Measurements from ENCODE around the gene DBET.
"Not testable (repeated sequence)": the region's sequence is repeated elsewhere in the genome, so short reads cannot be mapped to it uniquely, and the experiment has no call there.

DBET gene

GRCh38 chr4:190106191-190106590 is 41.9 kb downstream of the DBET start:
- not testable (repeated sequence) for H3K36me3 ChIP-seq (replicated peaks in 1 of 2; ENCODE audit: control insufficient read depth in 2 of 2, insufficient read depth in 2 of 2, low read length in 2 of 2); DNase-seq (ENCODE audit: low spot score); H2BK12ac ChIP-seq (ENCODE audit: low read length); H3K23ac ChIP-seq (ENCODE audit: low read depth, low read length, poor library complexity); H2BK15ac ChIP-seq (ENCODE audit: low read length); H3K79me1 ChIP-seq (ENCODE audit: low read depth, low read length); H2AK5ac ChIP-seq (ENCODE audit: low read depth, low read length); H3K4ac ChIP-seq (ENCODE audit: low read length); H3K27me3 ChIP-seq (ENCODE audit: control insufficient read depth in 3 of 3, insufficient read depth in 3 of 3, low read depth in 1 of 3, low read length in 3 of 3); H2BK120ac ChIP-seq (ENCODE audit: low read depth, low read length); H4K91ac ChIP-seq (ENCODE audit: low read depth, low read length, poor library complexity); H3K4me1 ChIP-seq (ENCODE audit: control insufficient read depth in 2 of 2, insufficient read depth in 1 of 2, low read depth in 1 of 2, low read length in 2 of 2); H3K18ac ChIP-seq (ENCODE audit: low read length); H3K9ac ChIP-seq (ENCODE audit: low read depth, low read length, poor library complexity); H2AFZ ChIP-seq (ENCODE audit: low read length); H4K8ac ChIP-seq (ENCODE audit: low read depth, low read length); H3K27ac ChIP-seq (replicated peaks; ENCODE audit: low read length); H2BK5ac ChIP-seq (ENCODE audit: low read length); H3K14ac ChIP-seq (ENCODE audit: low read length); H3K4me2 ChIP-seq (ENCODE audit: insufficient read depth, low read length, poor library complexity, severe bottlenecking); H3K4me3 ChIP-seq (ENCODE audit: low read length in 2 of 2)
- H3K9me3 ChIP-seq (replicated peaks in 1 of 2; ENCODE audit: control insufficient read depth in 2 of 2, insufficient read depth in 1 of 2, low read depth in 1 of 2, low read length in 2 of 2): peaks cover 0 to 15% of the 10 kb centered on the region in 2 donors
- WGBS, 2 donors (ENCODE audit: extremely low coverage in 2 of 2, insufficient read length in 2 of 2, insufficient replicate concordance in 1 of 2): no CpG with 5 or more reads among the region's 3 CpGs

- not testable (repeated sequence) for H2BK15ac ChIP-seq (ENCODE audit: low read length); H2AK5ac ChIP-seq (ENCODE audit: low read depth, low read length); H3K4ac ChIP-seq (ENCODE audit: low read length); H3K79me1 ChIP-seq (ENCODE audit: low read depth, low read length); H3K9ac ChIP-seq (ENCODE audit: low read depth, low read length, poor library complexity); H3K36me3 ChIP-seq (replicated peaks in 1 of 2; ENCODE audit: control insufficient read depth in 2 of 2, insufficient read depth in 2 of 2, low read length in 2 of 2); H2BK120ac ChIP-seq (ENCODE audit: low read depth, low read length); H3K4me2 ChIP-seq (ENCODE audit: insufficient read depth, low read length, poor library complexity, severe bottlenecking); H2BK5ac ChIP-seq (ENCODE audit: low read length); H3K4me1 ChIP-seq (ENCODE audit: control insufficient read depth in 2 of 2, insufficient read depth in 1 of 2, low read depth in 1 of 2, low read length in 2 of 2); H3K4me3 ChIP-seq (ENCODE audit: low read length in 2 of 2); DNase-seq (ENCODE audit: low spot score); H3K23ac ChIP-seq (ENCODE audit: low read depth, low read length, poor library complexity); H4K8ac ChIP-seq (ENCODE audit: low read depth, low read length); H4K91ac ChIP-seq (ENCODE audit: low read depth, low read length, poor library complexity); H2BK12ac ChIP-seq (ENCODE audit: low read length); H3K27ac ChIP-seq (replicated peaks; ENCODE audit: low read length); H3K14ac ChIP-seq (ENCODE audit: low read length); H2AFZ ChIP-seq (ENCODE audit: low read length); H3K18ac ChIP-seq (ENCODE audit: low read length); H3K27me3 ChIP-seq (ENCODE audit: control insufficient read depth in 3 of 3, insufficient read depth in 3 of 3, low read depth in 1 of 3, low read length in 3 of 3)
- H3K9me3 ChIP-seq (replicated peaks in 1 of 2; ENCODE audit: control insufficient read depth in 2 of 2, insufficient read depth in 1 of 2, low read depth in 1 of 2, low read length in 2 of 2): peaks cover 0 to 19% of the 10 kb centered on the region in 2 donors
- no CpG with 5 or more reads among the region's 7 CpGs for WGBS, 2 donors (ENCODE audit: extremely low coverage in 2 of 2, insufficient read length in 2 of 2, insufficient replicate concordance in 1 of 2)
Observed at GRCh38 chr4:190106611-190107480, 42.5 kb downstream of the DBET start.

- H3K14ac ChIP-seq (ENCODE audit: low read length); H4K91ac ChIP-seq (ENCODE audit: low read depth, low read length, poor library complexity); H3K18ac ChIP-seq (ENCODE audit: low read length); H3K27me3 ChIP-seq (ENCODE audit: control insufficient read depth in 3 of 3, insufficient read depth in 3 of 3, low read depth in 1 of 3, low read length in 3 of 3); H3K4me3 ChIP-seq (ENCODE audit: low read length in 2 of 2); DNase-seq (ENCODE audit: low spot score); H3K36me3 ChIP-seq (replicated peaks in 1 of 2; ENCODE audit: control insufficient read depth in 2 of 2, insufficient read depth in 2 of 2, low read length in 2 of 2); H2BK5ac ChIP-seq (ENCODE audit: low read length); H3K27ac ChIP-seq (replicated peaks; ENCODE audit: low read length); H2AK5ac ChIP-seq (ENCODE audit: low read depth, low read length); H3K79me1 ChIP-seq (ENCODE audit: low read depth, low read length); H3K23ac ChIP-seq (ENCODE audit: low read depth, low read length, poor library complexity); H2BK15ac ChIP-seq (ENCODE audit: low read length); H4K8ac ChIP-seq (ENCODE audit: low read depth, low read length); H2BK12ac ChIP-seq (ENCODE audit: low read length); H2AFZ ChIP-seq (ENCODE audit: low read length); H3K4me1 ChIP-seq (ENCODE audit: control insufficient read depth in 2 of 2, insufficient read depth in 1 of 2, low read depth in 1 of 2, low read length in 2 of 2); H3K9ac ChIP-seq (ENCODE audit: low read depth, low read length, poor library complexity); H3K4ac ChIP-seq (ENCODE audit: low read length); H3K4me2 ChIP-seq (ENCODE audit: insufficient read depth, low read length, poor library complexity, severe bottlenecking); H2BK120ac ChIP-seq (ENCODE audit: low read depth, low read length): not testable (repeated sequence)
- H3K9me3 ChIP-seq (replicated peaks in 1 of 2; ENCODE audit: control insufficient read depth in 2 of 2, insufficient read depth in 1 of 2, low read depth in 1 of 2, low read length in 2 of 2): peaks cover 0 to 21% of the 10 kb centered on the region in 2 donors
- no CpG with 5 or more reads among the region's 2 CpGs for WGBS, 2 donors (ENCODE audit: extremely low coverage in 2 of 2, insufficient read length in 2 of 2, insufficient replicate concordance in 1 of 2)
Observed at GRCh38 chr4:190107766-190108485, 43.6 kb downstream of the DBET start.

GRCh38 chr4:190108756-190109155 is 44.5 kb downstream of the DBET start:
- not testable (repeated sequence) for H3K18ac ChIP-seq (ENCODE audit: low read length); H3K79me1 ChIP-seq (ENCODE audit: low read depth, low read length); H3K27ac ChIP-seq (replicated peaks; ENCODE audit: low read length); H3K14ac ChIP-seq (ENCODE audit: low read length); H2AFZ ChIP-seq (ENCODE audit: low read length); H3K4me1 ChIP-seq (ENCODE audit: control insufficient read depth in 2 of 2, insufficient read depth in 1 of 2, low read depth in 1 of 2, low read length in 2 of 2); H2BK5ac ChIP-seq (ENCODE audit: low read length); H4K91ac ChIP-seq (ENCODE audit: low read depth, low read length, poor library complexity); H3K4me2 ChIP-seq (ENCODE audit: insufficient read depth, low read length, poor library complexity, severe bottlenecking); H3K4ac ChIP-seq (ENCODE audit: low read length); H3K23ac ChIP-seq (ENCODE audit: low read depth, low read length, poor library complexity); H3K9ac ChIP-seq (ENCODE audit: low read depth, low read length, poor library complexity); H3K36me3 ChIP-seq (replicated peaks in 1 of 2; ENCODE audit: control insufficient read depth in 2 of 2, insufficient read depth in 2 of 2, low read length in 2 of 2); H3K27me3 ChIP-seq (ENCODE audit: control insufficient read depth in 3 of 3, insufficient read depth in 3 of 3, low read depth in 1 of 3, low read length in 3 of 3); H2BK120ac ChIP-seq (ENCODE audit: low read depth, low read length); DNase-seq (ENCODE audit: low spot score); H4K8ac ChIP-seq (ENCODE audit: low read depth, low read length); H2BK12ac ChIP-seq (ENCODE audit: low read length); H3K4me3 ChIP-seq (ENCODE audit: low read length in 2 of 2); H2AK5ac ChIP-seq (ENCODE audit: low read depth, low read length); H2BK15ac ChIP-seq (ENCODE audit: low read length)
- peaks cover 0 to 21% of the 10 kb centered on the region in 2 donors for H3K9me3 ChIP-seq (replicated peaks in 1 of 2; ENCODE audit: control insufficient read depth in 2 of 2, insufficient read depth in 1 of 2, low read depth in 1 of 2, low read length in 2 of 2)
- no CpG with 5 or more reads among the region's 6 CpGs for WGBS, 2 donors (ENCODE audit: extremely low coverage in 2 of 2, insufficient read length in 2 of 2, insufficient replicate concordance in 1 of 2)
